ENCODE results near the gene GAMT.

DNA sequence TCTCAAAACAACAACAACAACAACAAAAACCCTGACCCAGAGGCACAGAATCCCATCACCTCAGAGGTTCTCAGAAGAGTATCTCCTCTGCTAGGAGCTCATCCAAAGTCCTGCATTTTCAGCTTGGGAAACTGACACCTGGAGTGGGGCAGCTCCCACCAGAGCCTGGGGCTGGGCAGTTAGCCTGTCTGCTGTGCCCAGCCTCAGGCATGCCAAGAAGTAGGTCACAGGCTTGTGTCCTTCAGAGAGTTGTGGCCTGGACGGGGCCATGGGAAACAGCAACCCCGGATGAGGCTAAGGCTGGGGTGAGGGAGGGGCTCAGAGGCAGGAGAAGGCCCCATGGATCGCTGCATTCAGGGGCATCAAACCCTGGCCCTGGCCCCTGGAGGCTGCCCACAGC, 15.5 kb downstream of the GAMT start:
- TF ChIP-seq, protein P1, sequence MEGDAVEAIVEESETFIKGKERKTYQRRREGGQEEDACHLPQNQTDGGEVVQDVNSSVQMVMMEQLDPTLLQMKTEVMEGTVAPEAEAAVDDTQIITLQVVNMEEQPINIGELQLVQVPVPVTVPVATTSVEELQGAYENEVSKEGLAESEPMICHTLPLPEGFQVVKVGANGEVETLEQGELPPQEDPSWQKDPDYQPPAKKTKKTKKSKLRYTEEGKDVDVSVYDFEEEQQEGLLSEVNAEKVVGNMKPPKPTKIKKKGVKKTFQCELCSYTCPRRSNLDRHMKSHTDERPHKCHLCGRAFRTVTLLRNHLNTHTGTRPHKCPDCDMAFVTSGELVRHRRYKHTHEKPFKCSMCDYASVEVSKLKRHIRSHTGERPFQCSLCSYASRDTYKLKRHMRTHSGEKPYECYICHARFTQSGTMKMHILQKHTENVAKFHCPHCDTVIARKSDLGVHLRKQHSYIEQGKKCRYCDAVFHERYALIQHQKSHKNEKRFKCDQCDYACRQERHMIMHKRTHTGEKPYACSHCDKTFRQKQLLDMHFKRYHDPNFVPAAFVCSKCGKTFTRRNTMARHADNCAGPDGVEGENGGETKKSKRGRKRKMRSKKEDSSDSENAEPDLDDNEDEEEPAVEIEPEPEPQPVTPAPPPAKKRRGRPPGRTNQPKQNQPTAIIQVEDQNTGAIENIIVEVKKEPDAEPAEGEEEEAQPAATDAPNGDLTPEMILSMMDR (IDR thresholded peaks at IDR 0.05; ENCODE audit: borderline replicate concordance, extremely low read depth, low read length, poor library complexity, severe bottlenecking) = no peak
- TF ChIP-seq EZH2 (IDR thresholded peaks at IDR 0.05; ENCODE audit: borderline replicate concordance, low read depth, low read length, severe bottlenecking) = no peak
